Ascending aorta (tissue), 2 donors: ENCODE measurements around the gene POU2F3. TPM values are rescaled to one million over a fixed set of nuclear protein-coding genes. Genes with fewer than 3 reads are reported as not detected.

ENCODE experiments used
- DNase-seq, 2 donors: peaks; one replicate each; pipeline ENCODE4 v3.0.0-alpha.2; 2019; ENCODE audit warnings: low spot score in 2 of 2
- H3K27ac ChIP-seq, 2 donors: fragments of 200-600 bp; sonication (generic); one replicate each; pipeline ENCODE4 v1.5.1; 2016 to 2017; ENCODE audit warnings: mild to moderate bottlenecking in 1 of 2
- H3K27me3 ChIP-seq: fragments of 200-600 bp; sonication (generic); one replicate; pipeline ENCODE4 v1.5.1; 2017
- H3K36me3 ChIP-seq, 2 donors: fragments of 200-600 bp; sonication (generic); one replicate each; pipeline ENCODE4 v1.5.1; 2016
- H3K4me1 ChIP-seq, 2 donors: fragments of 200-600 bp; sonication (generic); one replicate each; pipeline ENCODE4 v1.5.1; 2016 to 2017; ENCODE audit warnings: mild to moderate bottlenecking in 1 of 2
- H3K4me3 ChIP-seq, 2 donors: fragments of 200-600 bp; sonication (generic); one replicate each; pipeline ENCODE4 v1.5.1; 2016 to 2017; ENCODE audit warnings: mild to moderate bottlenecking in 1 of 2
- H3K9me3 ChIP-seq, 2 donors: fragments of 200-600 bp; sonication (generic); one replicate each; pipeline ENCODE4 v1.5.1; 2016
- intact Hi-C: fragments of 100-400 bp; cut with DNase I; formaldehyde crosslinking; loops from one replicate; pipeline ENCODE4 v1.15.1; 2023
- total RNA-seq: library from RNA; depleted of rRNA; stranded (reverse); fragments of >200 nt; gene quantifications from one replicate; pipeline ENCODE4 v1.1.0, GENCODE V29; 2016
- TF ChIP-seq, protein P1 (sequence below), 3 experiments: fragments of 200-600 bp in 2 of 3; fragments of 450-650 bp in 1 of 3; sonication (generic) in 2 of 3; IDR thresholded peaks; one replicate each; pipeline ENCODE4 v1.5.1; 2016 to 2019; ENCODE audit warnings: antibody characterized with exemption in 3 of 3, mild to moderate bottlenecking in 1 of 3, moderate library complexity in 1 of 3

The POU2F3 gene
- total RNA-seq, 1 donor from 2014 or later, result not detected

DNA sequence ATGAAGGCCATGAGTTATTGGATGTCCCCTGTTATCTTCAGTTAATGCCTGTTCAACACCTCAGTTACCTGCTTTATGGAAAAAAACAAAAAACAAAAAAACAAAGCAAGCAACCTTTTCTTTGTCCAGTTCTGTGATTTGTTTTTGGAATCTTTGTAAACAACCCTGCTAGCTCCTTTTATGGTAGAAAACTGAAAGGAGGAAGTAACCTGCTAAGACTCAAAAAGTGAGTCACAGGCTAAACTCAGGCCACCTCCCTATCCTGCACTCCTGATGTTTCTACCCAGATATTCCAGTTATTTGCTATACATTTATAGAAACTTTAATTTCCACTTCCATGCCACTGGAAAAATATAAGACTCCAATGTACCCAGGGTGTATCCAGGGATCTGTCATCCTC, 64.6 kb downstream of the POU2F3 start:
- Histone ChIP-seq H3K4me1 (peaks cover 0 to 4% of the 10 kb centered on the region in 2 donors), H3K27ac (no peak overlapping the region), H3K36me3 (no peaks in the 10 kb centered on the region), H3K9me3 (no peaks in the 10 kb centered on the region), H3K4me3 (no peak overlapping the region), H3K27me3 (no peaks in the 10 kb centered on the region)
- TF ChIP-seq, protein P1, sequence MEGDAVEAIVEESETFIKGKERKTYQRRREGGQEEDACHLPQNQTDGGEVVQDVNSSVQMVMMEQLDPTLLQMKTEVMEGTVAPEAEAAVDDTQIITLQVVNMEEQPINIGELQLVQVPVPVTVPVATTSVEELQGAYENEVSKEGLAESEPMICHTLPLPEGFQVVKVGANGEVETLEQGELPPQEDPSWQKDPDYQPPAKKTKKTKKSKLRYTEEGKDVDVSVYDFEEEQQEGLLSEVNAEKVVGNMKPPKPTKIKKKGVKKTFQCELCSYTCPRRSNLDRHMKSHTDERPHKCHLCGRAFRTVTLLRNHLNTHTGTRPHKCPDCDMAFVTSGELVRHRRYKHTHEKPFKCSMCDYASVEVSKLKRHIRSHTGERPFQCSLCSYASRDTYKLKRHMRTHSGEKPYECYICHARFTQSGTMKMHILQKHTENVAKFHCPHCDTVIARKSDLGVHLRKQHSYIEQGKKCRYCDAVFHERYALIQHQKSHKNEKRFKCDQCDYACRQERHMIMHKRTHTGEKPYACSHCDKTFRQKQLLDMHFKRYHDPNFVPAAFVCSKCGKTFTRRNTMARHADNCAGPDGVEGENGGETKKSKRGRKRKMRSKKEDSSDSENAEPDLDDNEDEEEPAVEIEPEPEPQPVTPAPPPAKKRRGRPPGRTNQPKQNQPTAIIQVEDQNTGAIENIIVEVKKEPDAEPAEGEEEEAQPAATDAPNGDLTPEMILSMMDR (IDR thresholded peaks at IDR 0.05), result no peak
- no peak for DNase-seq
- intact Hi-C loops, result loop anchor here (5.0 to 10.0 kb wide), 2 partner anchors 577 to 640 kb away; partner anchors contain the start of gene NECTIN1

DNA sequence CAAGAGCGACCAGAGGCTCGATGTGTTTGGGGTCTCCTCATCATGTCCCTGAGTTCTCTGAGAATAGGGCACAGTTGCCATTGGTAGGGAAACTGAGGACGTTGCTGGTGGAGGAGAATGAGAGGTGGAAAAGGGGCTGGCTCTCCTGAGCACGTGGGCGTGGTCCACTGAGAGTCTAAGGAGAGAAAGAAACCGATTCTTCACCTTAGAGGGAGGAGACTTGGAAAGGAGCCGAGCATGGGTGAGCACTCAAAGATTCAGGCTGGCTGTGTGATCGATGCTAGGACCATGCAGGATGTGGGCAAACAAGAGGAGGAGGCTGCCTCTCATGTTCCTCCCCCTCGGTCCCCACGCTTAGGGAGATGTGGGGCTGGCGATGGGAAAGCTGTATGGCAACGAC, 65.3 kb downstream of the POU2F3 start:
- TF ChIP-seq, protein P1 (IDR thresholded peaks at IDR 0.05), result no peak
- Histone ChIP-seq H3K27ac (no peak overlapping the region), H3K9me3 (no peaks in the 10 kb centered on the region), H3K36me3 (no peaks in the 10 kb centered on the region), H3K4me3 (no peak overlapping the region), H3K27me3 (no peaks in the 10 kb centered on the region), H3K4me1 (peaks cover 0 to 2% of the 10 kb centered on the region in 2 donors)
- no peak for DNase-seq
- intact Hi-C loops, result loop anchor here (10.0 kb wide), 1 partner anchor 640 kb away; no protein-coding TSS in a partner anchor

DNA sequence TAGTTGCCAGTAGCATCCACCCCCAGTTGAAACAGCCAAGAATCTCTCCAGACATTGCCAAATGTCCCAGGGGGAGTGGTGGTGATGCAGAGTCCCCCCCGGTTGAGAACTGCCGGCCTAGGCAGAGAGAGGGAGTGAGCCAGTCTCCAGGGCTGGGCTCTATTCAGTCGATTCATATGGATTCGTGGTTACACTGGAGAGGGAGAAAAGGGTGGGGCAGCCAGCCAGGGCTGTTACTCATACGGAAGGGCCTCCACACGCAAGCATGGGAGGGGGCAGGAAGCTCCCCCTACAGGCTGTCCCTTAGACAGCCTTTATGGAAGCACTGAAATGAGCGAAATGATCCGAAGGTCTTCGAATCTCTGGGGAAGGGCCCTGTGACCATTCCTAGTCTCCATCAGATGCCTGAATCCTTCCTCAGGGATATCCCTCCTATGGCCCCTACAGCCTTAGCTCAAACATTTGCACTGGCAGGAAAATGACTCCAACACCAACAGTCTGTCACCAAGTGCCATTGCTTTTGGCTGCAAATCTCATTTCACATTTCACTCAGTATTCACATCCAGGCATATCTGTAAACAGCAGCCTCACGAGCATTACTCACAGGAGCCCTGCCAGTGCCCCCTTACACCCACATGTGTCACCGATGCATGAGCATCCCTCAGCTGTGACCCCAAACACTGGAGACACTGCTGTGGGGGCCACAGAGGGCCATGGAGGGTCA, 66.7 kb downstream of the POU2F3 start:
- Histone ChIP-seq H3K4me3 (no peak overlapping the region), H3K4me1 (no peaks in the 10 kb centered on the region), H3K27ac (no peak overlapping the region), H3K27me3 (no peaks in the 10 kb centered on the region), H3K36me3 (no peaks in the 10 kb centered on the region), H3K9me3 (no peaks in the 10 kb centered on the region)
- TF ChIP-seq, protein P1 (IDR thresholded peaks at IDR 0.05), result peak in 1 of 3 experiments; percentile 20
- intact Hi-C loops, result loop anchor here (10.0 kb wide), 1 partner anchor 642 kb away; no protein-coding TSS in a partner anchor
- peak in 1 of 2 donors; percentile 74 for DNase-seq

DNA sequence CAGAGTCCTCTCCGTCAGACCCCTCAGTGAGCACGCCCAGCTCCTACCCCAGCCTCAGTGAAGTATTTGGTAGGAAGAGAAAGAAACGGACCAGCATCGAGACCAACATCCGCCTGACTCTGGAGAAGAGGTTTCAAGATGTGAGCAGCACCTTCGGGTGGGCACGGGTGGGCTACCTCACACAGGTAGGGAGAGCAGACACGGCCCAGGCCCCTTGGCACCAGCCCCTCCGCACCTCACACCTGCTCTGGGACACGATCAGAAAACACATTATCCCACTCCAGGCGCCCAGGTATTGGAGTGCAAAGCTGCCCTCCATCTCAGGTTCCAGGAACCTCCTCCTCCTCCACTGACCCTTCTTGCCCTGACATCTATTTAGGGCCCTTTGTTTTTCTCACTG, 67.5 kb downstream of the POU2F3 start:
- Histone ChIP-seq H3K9me3 (no peaks in the 10 kb centered on the region), H3K27me3 (no peaks in the 10 kb centered on the region), H3K4me1 (no peaks in the 10 kb centered on the region), H3K27ac (no peak overlapping the region), H3K4me3 (no peak overlapping the region), H3K36me3 (no peaks in the 10 kb centered on the region)
- DNase-seq, result no peak
- TF ChIP-seq, protein P1 (IDR thresholded peaks at IDR 0.05), result no peak
- intact Hi-C loops, result loop anchor here (10.0 kb wide), 1 partner anchor 643 kb away; no protein-coding TSS in a partner anchor

DNA sequence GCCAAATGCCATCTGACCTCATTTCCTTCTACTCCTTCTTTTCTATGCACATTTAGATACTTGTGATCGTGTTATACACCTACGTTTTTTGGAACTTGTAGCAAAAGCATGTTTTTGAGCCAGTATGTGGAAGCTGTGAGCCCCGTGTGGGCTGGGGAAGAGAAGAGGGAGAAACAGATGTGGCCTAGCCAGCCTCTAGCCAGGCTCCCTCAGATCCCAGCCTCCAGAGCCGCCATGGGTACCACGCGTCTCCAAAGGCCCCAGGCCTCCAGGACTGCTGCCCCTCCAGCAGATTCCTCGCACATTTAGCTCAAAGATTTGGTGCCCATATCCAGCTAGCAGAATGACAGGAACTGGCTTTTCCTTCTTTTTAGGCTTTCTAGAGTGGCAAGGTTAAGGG, 68.1 kb downstream of the POU2F3 start:
- intact Hi-C loops, result loop anchor here (10.0 kb wide), 1 partner anchor 643 kb away; no protein-coding TSS in a partner anchor
- no peaks in the 10 kb centered on the region for H3K4me1 ChIP-seq
- H3K27ac ChIP-seq, result no peak overlapping the region
- no peaks in the 10 kb centered on the region for H3K27me3 ChIP-seq
- no peaks in the 10 kb centered on the region for H3K9me3 ChIP-seq
- TF ChIP-seq, protein P1 (IDR thresholded peaks at IDR 0.05), result no peak
- H3K4me3 ChIP-seq, result no peak overlapping the region
- no peaks in the 10 kb centered on the region for H3K36me3 ChIP-seq
- no peak for DNase-seq
